Measurements from ENCODE around the gene NPW.

The NPW gene

GRCh38 chr16:2037115-2037514 is 17.5 kb downstream of the NPW start:
- DNase-seq = no peak

- no peak for DNase-seq
These were observed 18.2 kb downstream of the NPW start for GRCh38 chr16:2037647-2038381.

GRCh38 chr16:2038382-2039231 is 19.0 kb downstream of the NPW start:
- DNase-seq = no peak

GRCh38 chr16:2039274-2040031 is 19.9 kb downstream of the NPW start:
- DNase-seq = no peak

- no peak for DNase-seq
These were observed 20.6 kb downstream of the NPW start for GRCh38 chr16:2040041-2040786.

GRCh38 chr16:2040787-2041522 is 21.4 kb downstream of the NPW start:
- no peak for DNase-seq

GRCh38 chr16:2042171-2042985 is 22.8 kb downstream of the NPW start:
- DNase-seq = no peak

- DNase-seq = no peak
These were observed 23.5 kb downstream of the NPW start for GRCh38 chr16:2042986-2043666.

- DNase-seq = no peak
These were observed 24.3 kb downstream of the NPW start for GRCh38 chr16:2043667-2044451.

GRCh38 chr16:2044541-2044940 is 25.0 kb downstream of the NPW start:
- DNase-seq = no peak

GRCh38 chr16:2045965-2046892 is 26.6 kb downstream of the NPW start:
- no peak for DNase-seq

- DNase-seq = no peak
These were observed 27.3 kb downstream of the NPW start for GRCh38 chr16:2046893-2047329.

GRCh38 chr16:2047330-2048115 is 27.9 kb downstream of the NPW start, which contains the start of the genes NTHL1 and TSC2:
Gene NTHL1 (minus strand): TSS chr16:2047834. CDS start chr16:2047823, 11 bp downstream.
Gene TSC2 (plus strand): TSS chr16:2047985. CDS start chr16:2048616, 631 bp downstream.
- peak; percentile 81 to 94 (median 88) for DNase-seq

- DNase-seq = no peak
These were observed 28.5 kb downstream of the NPW start for GRCh38 chr16:2048116-2048543.

GRCh38 chr16:2053211-2053610 is 33.6 kb downstream of the NPW start:
- no peak for DNase-seq

- DNase-seq = no peak
These were observed 34.3 kb downstream of the NPW start for GRCh38 chr16:2053897-2054296.

Measured in T-helper 2 cell (primary cell).